Fibroblast of mammary gland (primary cell): ENCODE data around the gene PSMB4.
"Not testable (repeated sequence)": the region's sequence is repeated elsewhere in the genome, so short reads cannot be mapped to it uniquely, and the experiment has no call there.

ENCODE experiments used
- DNase-seq: peaks from one replicate; pipeline ENCODE4 v3.0.0-alpha.2; 2010; ENCODE audit warnings: low read depth
- H3K4me3 ChIP-seq: 2 replicates; pipeline ENCODE4 v1.5.1; 2011; ENCODE audit warnings: low read depth, mild to moderate bottlenecking, low read length, moderate library complexity; ENCODE audit not compliant: control insufficient read depth
- CTCF ChIP-seq: conservative IDR thresholded peaks from 2 replicates; pipeline ENCODE4 v1.5.1; 2011; ENCODE audit warnings: low read depth, low read length, inconsistent platforms; ENCODE audit not compliant: control insufficient read depth, insufficient read depth

PSMB4 gene

GRCh38 chr1:151418081-151418480 lies 18.7 kb downstream of the PSMB4 start:
- no peak for DNase-seq
- TF ChIP-seq CTCF = no peak
- H3K4me3 ChIP-seq = no peak overlapping the region

GRCh38 chr1:151419819-151420218 lies 20.4 kb downstream of the PSMB4 start:
- DNase-seq = no peak
- TF ChIP-seq CTCF = no peak
- H3K4me3 ChIP-seq = no peak overlapping the region

GRCh38 chr1:151425103-151425502 lies 25.7 kb downstream of the PSMB4 start:
- no peak overlapping the region for H3K4me3 ChIP-seq
- DNase-seq = no peak
- no peak for TF ChIP-seq CTCF

- no peak for TF ChIP-seq CTCF
- DNase-seq = no peak
- H3K4me3 ChIP-seq = no peak overlapping the region
Observed at GRCh38 chr1:151428068-151428467, 28.7 kb downstream of the PSMB4 start.

- H3K4me3 ChIP-seq, DNase-seq: not testable (repeated sequence)
Observed at GRCh38 chr1:151433827-151434226, 34.5 kb downstream of the PSMB4 start.

- peak; percentile 16 for DNase-seq
- no peak overlapping the region for H3K4me3 ChIP-seq
- no peak for TF ChIP-seq CTCF
Observed at GRCh38 chr1:151435174-151435573, 35.8 kb downstream of the PSMB4 start.

- DNase-seq = no peak
- H3K4me3 ChIP-seq = no peak overlapping the region
- TF ChIP-seq CTCF = no peak
Observed at GRCh38 chr1:151436985-151437384, 37.6 kb downstream of the PSMB4 start.

- H3K4me3 ChIP-seq, DNase-seq: not testable (repeated sequence)
Observed at GRCh38 chr1:151437396-151437795, 38.0 kb downstream of the PSMB4 start.
